ENCODE results near the gene MSH5. TPM values are rescaled to one million over a fixed set of nuclear protein-coding genes. Genes with fewer than 3 reads are reported as not detected.

The MSH5 gene
- total RNA-seq, 4 donors from 2014 or later: 4.0 to 6.4 (median 4.5) TPM

DNA sequence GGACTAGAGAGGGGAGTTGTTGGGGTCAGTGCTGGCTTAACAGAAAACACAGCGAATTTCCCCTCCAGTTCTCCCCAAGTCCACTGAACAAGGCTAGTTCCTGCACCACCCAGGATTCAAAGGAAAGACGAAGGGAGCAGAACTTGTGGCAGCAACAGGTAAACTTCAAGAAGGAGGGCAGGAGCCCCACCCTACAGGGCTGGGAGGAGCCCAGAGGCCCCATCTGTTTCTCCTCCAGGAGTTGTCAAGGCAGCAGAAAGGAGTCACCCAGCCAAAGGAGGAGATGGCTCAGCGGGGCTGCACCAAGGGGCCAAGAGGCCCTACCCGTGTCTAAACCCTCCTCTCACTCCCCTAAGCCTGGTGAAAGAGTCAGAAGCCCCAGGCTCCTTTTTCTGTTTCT is 24.4 kb downstream of the MSH5 start:
- H3K27me3 ChIP-seq: peaks cover 0 to 3% (median 0%) of the 10 kb centered on the region in 4 donors
- no peak overlapping the region for H3K27ac ChIP-seq (replicated peaks in 1 of 4)
- H3K9me3 ChIP-seq: no peaks in the 10 kb centered on the region
- H3K4me1 ChIP-seq: peaks cover 4 to 25% (median 19%) of the 10 kb centered on the region in 4 donors
- DNase-seq (ENCODE audit: extremely low spot score): no peak
- H3K36me3 ChIP-seq: peaks cover 0 to 5% (median 0%) of the 10 kb centered on the region in 4 donors
- intact Hi-C loops (cut with DNase I): no loop called here
- TF ChIP-seq EP300 (IDR thresholded peaks at IDR 0.05) (no peak), POLR2AphosphoS5 (IDR thresholded peaks at IDR 0.05) (no peak), POLR2A (IDR thresholded peaks at IDR 0.05; ENCODE audit: low read depth) (no peak)
- TF ChIP-seq, protein P1, sequence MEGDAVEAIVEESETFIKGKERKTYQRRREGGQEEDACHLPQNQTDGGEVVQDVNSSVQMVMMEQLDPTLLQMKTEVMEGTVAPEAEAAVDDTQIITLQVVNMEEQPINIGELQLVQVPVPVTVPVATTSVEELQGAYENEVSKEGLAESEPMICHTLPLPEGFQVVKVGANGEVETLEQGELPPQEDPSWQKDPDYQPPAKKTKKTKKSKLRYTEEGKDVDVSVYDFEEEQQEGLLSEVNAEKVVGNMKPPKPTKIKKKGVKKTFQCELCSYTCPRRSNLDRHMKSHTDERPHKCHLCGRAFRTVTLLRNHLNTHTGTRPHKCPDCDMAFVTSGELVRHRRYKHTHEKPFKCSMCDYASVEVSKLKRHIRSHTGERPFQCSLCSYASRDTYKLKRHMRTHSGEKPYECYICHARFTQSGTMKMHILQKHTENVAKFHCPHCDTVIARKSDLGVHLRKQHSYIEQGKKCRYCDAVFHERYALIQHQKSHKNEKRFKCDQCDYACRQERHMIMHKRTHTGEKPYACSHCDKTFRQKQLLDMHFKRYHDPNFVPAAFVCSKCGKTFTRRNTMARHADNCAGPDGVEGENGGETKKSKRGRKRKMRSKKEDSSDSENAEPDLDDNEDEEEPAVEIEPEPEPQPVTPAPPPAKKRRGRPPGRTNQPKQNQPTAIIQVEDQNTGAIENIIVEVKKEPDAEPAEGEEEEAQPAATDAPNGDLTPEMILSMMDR (IDR thresholded peaks at IDR 0.05): no peak
- no peak overlapping the region for H3K4me3 ChIP-seq
- 67% methylated on average over 3 of the region's 4 CpGs for WGBS

DNA sequence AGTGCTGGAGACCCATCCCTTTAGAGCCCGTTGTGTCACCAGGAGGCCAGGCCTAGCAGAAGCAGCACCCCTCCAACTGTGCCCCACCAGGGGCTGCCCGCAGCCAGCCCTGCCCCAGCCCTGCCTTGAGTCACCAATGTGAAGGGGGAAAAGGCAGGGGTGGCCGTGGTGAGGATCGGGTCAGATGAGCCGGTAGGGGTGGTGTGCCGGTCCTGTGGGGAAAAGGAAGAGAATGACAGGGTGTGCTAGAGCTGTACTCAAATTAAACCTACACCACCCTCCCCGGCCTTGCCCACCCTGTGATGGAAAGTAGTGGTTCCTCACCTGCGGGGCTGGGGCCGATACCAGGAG is 25.7 kb downstream of the MSH5 start:
- H3K27ac ChIP-seq (replicated peaks in 1 of 4): no peak overlapping the region
- H3K9me3 ChIP-seq: no peaks in the 10 kb centered on the region
- no peak for TF ChIP-seq POLR2AphosphoS5 (IDR thresholded peaks at IDR 0.05)
- TF ChIP-seq, protein P1 (IDR thresholded peaks at IDR 0.05): no peak
- H3K36me3 ChIP-seq: no peaks in the 10 kb centered on the region
- peaks cover 0 to 3% (median 0%) of the 10 kb centered on the region in 4 donors for H3K27me3 ChIP-seq
- H3K4me3 ChIP-seq: peak overlapping the region in 1 of 4 donors; percentile 34
- peaks cover 4 to 32% (median 21%) of the 10 kb centered on the region in 4 donors for H3K4me1 ChIP-seq
- intact Hi-C loops (cut with DNase I): loop anchor here (5.0 kb wide), 1 partner anchor 38 kb away; the partner anchor contains the start of gene DDAH2
- 87% methylated on average over 9 of the region's 9 CpGs for WGBS
- no peak for DNase-seq (ENCODE audit: extremely low spot score)

DNA sequence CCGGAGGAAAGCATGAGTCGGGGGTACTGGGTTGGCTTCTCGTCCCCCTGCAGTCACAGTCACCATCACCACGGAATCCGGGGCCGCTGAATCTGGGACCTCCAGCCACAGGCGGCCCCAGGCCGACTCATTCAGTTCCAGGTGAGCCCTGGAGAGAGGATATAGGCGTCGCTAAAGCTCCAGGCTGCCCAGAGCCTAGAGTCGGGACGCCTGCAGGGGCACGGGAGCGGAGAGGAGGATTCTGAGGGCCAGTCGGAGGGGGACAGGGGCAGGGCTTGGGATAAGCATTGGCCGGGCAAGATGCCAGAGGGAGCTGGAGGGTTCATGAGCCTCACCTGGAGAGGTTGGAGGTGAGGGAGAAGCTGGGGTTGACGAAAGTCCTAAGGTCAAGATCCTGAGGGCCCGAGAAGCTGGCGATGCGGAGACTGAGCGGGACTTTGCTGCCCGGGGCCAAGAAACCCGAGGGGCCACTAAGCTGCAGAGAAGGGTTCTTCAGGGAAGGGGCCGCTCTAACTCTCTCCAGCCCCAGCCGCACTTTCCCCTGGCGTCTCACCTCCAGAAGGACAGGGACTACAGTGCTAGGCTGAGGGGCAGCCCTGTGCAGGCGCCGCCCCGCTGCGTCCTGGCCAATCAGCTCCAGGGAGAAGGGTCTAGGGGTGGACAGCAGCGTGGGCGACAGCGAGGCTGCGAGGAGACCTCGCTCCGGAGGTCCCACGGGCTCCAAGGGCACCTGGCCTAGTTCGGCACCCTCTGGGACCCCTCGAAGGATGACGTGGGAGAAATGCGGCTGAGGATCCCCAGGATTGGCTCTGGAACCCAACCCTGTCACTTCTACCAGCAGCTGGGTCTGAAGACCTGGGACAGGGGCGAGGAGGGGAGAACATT is 26.3 kb downstream of the MSH5 start:
- Histone ChIP-seq H3K27me3 (peaks cover 0 to 3% (median 0%) of the 10 kb centered on the region in 4 donors), H3K36me3 (no peaks in the 10 kb centered on the region), H3K4me3 (peak overlapping the region; percentile 31 to 49 (median 32)), H3K4me1 (peaks cover 4 to 32% (median 21%) of the 10 kb centered on the region in 4 donors), H3K9me3 (no peaks in the 10 kb centered on the region), H3K27ac (replicated peaks in 1 of 4) (no peak overlapping the region)
- intact Hi-C loops (cut with DNase I): loop anchor here (5.0 kb wide), 1 partner anchor 39 kb away; the partner anchor contains the start of gene DDAH2
- DNase-seq (ENCODE audit: extremely low spot score): no peak
- TF ChIP-seq POLR2A (IDR thresholded peaks at IDR 0.05; ENCODE audit: low read depth): no peak
- TF ChIP-seq, protein P1 (IDR thresholded peaks at IDR 0.05): no peak
- no peak for TF ChIP-seq EP300 (IDR thresholded peaks at IDR 0.05)
- TF ChIP-seq POLR2AphosphoS5 (IDR thresholded peaks at IDR 0.05): no peak
- 54% methylated on average over 39 of the region's 42 CpGs for WGBS

DNA sequence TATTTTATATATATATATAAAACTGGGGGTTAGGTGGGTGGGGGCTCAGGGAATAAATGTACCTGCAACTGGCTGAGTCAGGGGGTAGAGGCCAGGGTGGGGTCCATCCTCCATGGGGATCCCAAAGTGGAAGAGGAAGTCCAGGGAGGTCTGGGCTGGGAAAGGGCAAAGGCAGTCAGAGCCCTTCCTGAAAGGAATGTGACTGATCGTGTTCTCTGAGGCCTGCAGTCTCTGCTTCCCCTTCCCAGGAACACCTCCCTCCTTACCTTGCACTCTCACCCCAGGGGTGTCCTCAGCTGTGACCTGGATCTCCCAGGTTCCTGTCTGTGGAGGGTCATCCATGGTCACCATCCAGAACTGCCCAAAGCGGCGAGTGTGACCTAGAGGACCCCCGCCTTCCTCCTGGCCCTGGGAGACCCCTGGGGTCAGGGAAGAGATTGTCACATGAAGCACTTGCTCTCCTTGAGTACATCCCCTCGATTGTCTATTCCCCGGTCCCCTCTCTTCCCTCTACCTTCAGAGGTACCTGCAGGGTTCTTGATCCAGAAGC is 27.4 kb downstream of the MSH5 start:
- Histone ChIP-seq H3K27me3 (peaks cover 0 to 3% (median 0%) of the 10 kb centered on the region in 4 donors), H3K27ac (replicated peaks in 1 of 4) (no peak overlapping the region), H3K4me3 (no peak overlapping the region), H3K4me1 (peaks cover 4 to 32% (median 21%) of the 10 kb centered on the region in 4 donors), H3K9me3 (no peaks in the 10 kb centered on the region), H3K36me3 (no peaks in the 10 kb centered on the region)
- DNase-seq (ENCODE audit: extremely low spot score): no peak
- WGBS: 83% methylated on average over 6 of the region's 6 CpGs
- intact Hi-C loops (cut with DNase I): loop anchor here (5.0 kb wide), 1 partner anchor 40 kb away; the partner anchor contains the start of gene DDAH2
- no peak for TF ChIP-seq EP300 (IDR thresholded peaks at IDR 0.05)
- TF ChIP-seq POLR2A (IDR thresholded peaks at IDR 0.05; ENCODE audit: low read depth): no peak
- TF ChIP-seq POLR2AphosphoS5 (IDR thresholded peaks at IDR 0.05): no peak
- TF ChIP-seq, protein P1 (IDR thresholded peaks at IDR 0.05): no peak

All from esophagus muscularis mucosa (tissue), 4 donors.